Activated CD8-positive, alpha-beta memory T cell treated with anti-CD3 and anti-CD28 coated beads for 4 hours (primary cell): ENCODE data around the gene TIFAB.

ENCODE experiments used
- DNase-seq, 2 donors: peaks; one replicate each; pipeline ENCODE4 v3.0.0-alpha.2; 2020; ENCODE audit warnings: low read depth in 2 of 2

TIFAB gene

GRCh38 chr5:135458356-135458755 lies 6.2 kb upstream of the TIFAB start:
- DNase-seq = no peak

DNA sequence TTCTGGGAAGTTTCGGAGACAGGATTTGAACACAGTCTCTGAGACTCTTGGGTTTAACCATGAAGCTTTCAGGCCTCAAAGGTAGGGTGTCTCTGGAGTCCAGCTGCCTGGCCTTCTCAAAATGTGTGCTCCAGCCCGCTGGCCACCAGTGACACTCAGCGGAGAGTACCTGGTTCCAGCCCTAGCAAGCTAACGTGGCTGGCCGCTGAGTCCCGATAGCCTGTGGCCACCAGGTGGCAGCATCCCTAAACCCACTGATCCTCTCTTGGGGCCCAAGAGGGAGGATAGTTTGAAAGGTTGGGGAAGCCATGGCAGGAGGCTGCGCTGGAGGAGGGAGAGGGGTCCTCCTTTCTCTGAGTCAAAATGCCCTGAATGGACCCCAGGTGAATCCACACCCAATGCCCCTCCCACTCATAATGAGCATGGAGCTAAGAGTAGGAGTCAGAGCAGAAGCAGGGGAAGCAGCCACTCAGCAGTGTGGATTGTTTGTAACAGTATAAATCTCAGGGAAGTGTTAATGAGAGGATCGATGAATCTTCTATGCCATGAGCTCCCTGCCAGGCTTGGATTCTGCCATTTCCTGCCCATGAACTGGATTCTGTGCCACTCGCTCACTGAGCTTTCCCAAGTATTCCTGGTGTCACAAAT lies 5.4 kb upstream of the TIFAB start:
- no peak for DNase-seq

- no peak for DNase-seq
Measured at GRCh38 chr5:135456238-135457099, 4.3 kb upstream of the TIFAB start.

DNA sequence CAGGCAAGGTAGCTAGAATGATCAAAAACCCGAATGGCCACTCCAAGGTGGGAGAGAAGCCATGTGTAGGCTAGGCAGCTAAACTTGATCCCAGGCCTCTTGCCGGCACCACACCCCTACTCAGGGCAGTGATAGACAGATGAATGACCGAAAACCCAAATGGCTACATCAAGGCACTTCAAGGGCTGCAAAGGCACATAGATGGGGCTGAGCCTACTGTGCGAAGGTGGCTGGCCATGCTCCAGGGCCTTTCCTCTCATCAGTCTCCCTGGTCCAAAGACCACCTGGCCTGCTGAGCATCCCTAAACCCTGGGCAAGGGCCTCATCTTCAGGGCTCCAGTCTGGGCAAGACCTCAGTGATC lies 3.7 kb upstream of the TIFAB start:
- DNase-seq = no peak

DNA sequence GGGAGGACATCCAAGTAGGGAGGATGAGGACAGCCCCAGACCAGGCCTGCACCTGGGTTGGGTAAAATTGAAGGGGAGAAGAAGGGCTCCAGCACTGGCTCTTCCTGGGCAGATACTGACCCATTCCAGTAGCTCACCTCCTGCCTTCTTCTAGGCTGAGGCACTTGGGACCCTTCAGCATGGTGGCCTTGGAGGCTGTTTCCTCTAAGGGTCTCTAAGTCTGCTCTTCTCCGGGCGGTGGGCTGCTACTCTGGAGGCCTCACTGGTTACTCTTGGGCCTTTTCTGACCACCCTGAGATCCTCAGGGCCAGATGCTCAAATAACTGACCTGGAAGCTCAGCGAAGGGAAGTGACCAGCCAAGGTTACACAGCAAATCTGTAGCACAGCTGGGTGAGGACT lies 2.8 kb upstream of the TIFAB start:
- no peak for DNase-seq

- DNase-seq = no peak
Measured at GRCh38 chr5:135453613-135454012, 1.5 kb upstream of the TIFAB start.

DNA sequence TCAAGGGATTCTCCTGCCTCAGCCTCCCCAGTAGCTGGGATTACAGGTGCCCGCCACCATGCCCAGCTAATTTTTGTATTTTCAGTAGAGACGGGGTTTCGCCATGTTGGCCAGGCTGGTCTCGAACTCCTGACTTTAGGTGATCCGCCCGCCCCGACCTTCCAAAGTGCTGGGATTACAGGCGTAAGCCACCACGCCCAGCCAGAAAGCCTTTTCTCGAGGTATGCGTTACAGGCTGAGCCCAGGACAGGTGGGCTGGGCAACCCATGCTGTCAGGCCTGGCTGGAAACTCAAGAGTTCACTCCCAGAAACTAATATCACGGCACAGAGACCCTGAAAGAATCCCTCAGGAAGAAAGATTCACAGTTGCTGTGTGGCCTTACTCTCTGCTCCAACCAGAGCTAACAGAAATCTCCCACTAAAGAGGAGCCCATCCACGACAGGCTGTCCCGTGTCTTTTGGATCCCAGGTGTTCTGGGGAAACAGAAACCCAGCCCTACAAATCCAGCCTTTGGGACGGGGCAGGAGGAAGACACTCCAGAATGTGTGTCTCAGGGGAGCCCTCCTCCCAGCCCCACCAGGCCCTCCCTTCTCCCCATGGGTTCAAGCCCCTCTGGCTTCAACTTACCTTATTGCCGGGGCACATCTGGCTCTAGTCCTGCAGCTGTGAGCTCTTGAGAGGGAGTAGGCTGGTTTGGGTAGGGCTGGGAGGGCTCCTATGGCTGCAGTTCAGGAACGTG lies 400 bp downstream of the TIFAB start:
- no peak for DNase-seq

GRCh38 chr5:135450952-135451351 lies 1.2 kb downstream of the TIFAB start:
- DNase-seq = no peak

DNA sequence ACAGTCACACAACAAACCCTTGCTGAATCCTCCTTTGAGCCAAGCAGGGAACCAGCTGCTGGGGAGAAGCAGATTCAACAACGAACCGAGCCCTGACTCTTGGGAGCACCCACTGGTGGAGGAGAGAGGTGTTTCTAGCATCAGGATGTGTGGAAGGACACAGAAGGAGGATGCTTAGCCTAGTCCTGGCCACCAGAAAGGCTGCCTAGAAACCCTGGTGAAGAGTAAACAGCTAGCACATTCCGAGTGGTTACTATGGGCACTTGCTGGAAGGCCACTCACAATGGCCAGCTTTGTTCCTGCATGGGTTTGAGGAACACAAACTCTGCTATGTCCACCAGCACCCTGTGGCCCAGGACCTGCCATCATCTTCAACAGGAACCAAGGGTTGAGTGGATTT lies 1.8 kb downstream of the TIFAB start:
- no peak for DNase-seq

GRCh38 chr5:135449644-135450043 lies 2.5 kb downstream of the TIFAB start:
- no peak for DNase-seq

- DNase-seq = no peak
Measured at GRCh38 chr5:135448791-135449507, 3.2 kb downstream of the TIFAB start.

- no peak for DNase-seq
Measured at GRCh38 chr5:135448071-135448739, 3.9 kb downstream of the TIFAB start.

GRCh38 chr5:135447298-135447929 lies 4.7 kb downstream of the TIFAB start, which contains the start of gene DCANP1:
DCANP1 (minus strand) TSS chr5:135447348; CDS start chr5:135447108, 240 bp downstream.
- no peak for DNase-seq

DNA sequence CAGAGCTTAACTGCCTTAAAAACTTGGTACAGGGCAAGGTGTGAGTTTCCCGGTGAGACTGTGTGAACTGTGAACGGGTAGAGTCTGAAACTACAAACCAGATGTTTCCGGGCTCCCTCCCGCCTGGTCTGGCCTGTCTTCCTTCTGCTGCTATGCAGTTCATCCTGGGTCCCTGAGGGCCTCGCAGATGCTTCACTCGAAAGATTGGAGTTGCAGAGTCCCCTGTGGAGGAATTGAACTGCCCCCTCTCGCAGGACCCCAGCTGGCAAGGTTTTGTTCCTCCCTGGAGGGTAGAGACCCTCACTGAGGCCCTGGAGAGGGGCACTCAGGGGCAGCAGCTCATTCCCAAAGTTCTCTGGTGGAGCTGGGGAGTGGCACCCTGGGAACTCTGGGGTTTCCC lies 5.5 kb downstream of the TIFAB start:
- no peak for DNase-seq

- DNase-seq = no peak
Measured at GRCh38 chr5:135446206-135446605, 5.9 kb downstream of the TIFAB start.

DNA sequence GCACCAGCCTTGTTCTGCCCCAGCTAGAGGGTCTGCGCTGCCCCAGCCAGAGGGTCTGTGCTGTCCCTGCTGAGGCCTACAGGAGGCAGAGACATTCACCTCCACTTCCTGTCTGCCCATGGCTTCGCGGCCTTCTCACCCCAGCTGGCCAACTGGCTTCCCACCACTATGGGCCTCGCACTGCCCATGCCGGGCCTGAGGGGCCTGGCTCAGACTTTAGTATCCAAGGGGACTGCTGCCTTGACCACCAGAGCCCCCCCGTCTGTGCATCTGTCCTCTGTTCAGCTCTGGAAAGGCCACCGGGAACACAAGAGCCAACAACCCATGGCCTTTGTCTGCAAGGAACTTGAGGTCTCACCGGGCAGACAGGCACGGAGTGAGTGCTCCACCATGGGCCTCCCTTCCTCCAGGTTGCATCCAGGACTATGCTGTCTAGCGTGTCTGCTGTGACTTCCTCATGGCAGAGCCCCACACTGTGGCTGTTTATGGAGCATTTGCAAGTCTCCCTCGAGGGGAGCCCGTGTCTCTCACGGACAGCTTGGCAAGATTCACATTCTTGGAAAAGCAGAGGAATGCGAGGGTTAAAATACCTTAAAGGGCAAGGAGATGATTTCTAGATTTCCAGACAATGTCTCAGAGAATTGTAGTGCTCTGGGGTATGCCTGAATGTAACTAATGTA lies 6.7 kb downstream of the TIFAB start:
- DNase-seq = no peak

GRCh38 chr5:135444881-135445280 lies 7.3 kb downstream of the TIFAB start:
- no peak for DNase-seq

DNA sequence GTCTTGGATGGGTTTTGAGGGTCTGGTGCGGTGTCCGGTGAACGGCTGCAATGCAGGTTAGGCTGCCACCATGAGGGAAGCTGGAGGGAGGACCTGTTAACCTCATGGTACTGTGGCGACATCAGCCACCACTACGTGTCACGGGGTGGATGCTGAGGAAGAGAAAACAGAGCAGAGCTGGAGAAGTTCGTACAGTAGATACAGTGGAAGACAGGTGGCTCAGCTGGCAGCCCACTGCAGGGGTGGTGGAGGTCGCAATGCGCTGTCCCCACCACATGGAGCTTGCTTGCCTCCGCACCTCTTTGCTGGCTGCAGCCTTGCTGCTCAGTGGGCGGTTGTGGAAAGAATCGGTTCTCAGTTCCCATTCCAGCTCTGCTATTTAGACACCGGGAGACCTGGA lies 7.8 kb downstream of the TIFAB start:
- DNase-seq = no peak

- DNase-seq = no peak
Measured at GRCh38 chr5:135443161-135443960, 8.8 kb downstream of the TIFAB start.
